Measurements from ENCODE around the gene RNLS. TPM values are rescaled to one million over a fixed set of nuclear protein-coding genes. Genes with fewer than 3 reads are reported as not detected.

Gene RNLS
- total RNA-seq (2012; rRNA removed) (4.2 and 7.0 TPM in 2 replicates), polyA plus RNA-seq (2012; rRNA removed) (4.0 and 4.5 TPM in 2 replicates), Bru-seq, nascent RNA (percentile 33 among the genes with signal in this experiment), BruChase-seq, experiment 1, labeled RNA remaining after a 6-hour chase (percentile 24 among the genes with signal in this experiment), BruChase-seq, experiment 2, labeled RNA remaining after a 2-hour chase (percentile 31 among the genes with signal in this experiment)
- polyA plus RNA-seq (2012; cell fraction: cytosol; rRNA removed): 3.2 and 4.8 TPM in 2 replicates
- 2.0 TPM in 2 replicates for polyA plus RNA-seq (2012; cell fraction: nucleus; rRNA removed; ENCODE audit: low replicate concordance)
- long read RNA-seq: 0 reads

DNA sequence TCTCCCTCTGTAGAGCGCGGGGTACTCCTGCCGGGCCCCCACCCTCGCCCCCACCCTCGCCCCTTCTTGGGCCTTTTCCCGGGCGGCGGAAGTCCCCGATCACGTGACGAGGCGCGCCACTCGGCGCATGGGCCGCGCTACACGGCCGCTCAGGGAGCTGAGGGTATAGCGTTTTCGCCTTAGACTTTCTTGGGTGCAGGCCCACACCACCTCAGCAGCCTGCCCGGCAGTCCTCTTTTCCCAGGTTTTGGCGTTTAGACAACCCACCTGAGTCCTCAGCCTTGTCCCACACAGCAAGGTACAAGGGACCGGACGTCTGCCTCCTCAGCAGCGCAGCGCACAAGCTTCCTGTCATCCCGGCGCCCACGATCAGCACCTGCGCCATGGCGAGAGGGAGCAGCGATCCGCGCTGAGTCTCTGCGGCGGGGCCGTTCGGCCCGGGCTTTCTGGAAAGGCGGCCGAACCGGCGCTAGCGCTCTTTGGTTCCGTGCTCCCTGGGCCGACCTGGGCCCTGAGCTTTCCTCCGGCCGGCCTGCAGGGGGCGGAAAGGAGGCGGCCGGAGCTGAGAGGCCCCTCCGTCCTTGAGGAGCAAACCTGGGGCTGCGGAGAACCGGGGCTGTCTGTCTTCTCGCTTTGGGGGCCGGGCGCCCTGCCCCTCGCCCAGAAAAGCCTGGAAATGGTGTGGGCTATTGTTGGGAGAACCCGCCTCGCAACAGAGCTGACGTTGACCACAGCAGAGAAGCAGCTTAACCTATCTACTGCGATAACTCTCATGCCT, at the start of gene RNLS:
Gene RNLS (minus strand): TSS at position 513 of the 778 bp plus-strand sequence.
- ChIA-PET POLR2A (ENCODE audit: unreplicated experiment) (interaction anchor here (0.6 to 1.1 kb wide), 3 partner anchors 9 to 250 kb away, joined by 3 to 6 read pairs (median 4); no protein-coding TSS in a partner anchor), CTCF (interaction anchor here (0.6 to 1.9 kb wide), 15 partner anchors 10 to 227 kb away, joined by 3 to 13 read pairs (median 4); no protein-coding TSS in a partner anchor)
- H2AK9ac ChIP-seq (replicated peaks; ENCODE audit: low read depth, low read length, poor library complexity): peak within 1 kb of the TSS; percentile 81
- peak within 1 kb of the TSS; percentile 59 for H3K4me3 ChIP-seq (ENCODE audit: insufficient read depth, low read depth, low read length)
- H3K4me2 ChIP-seq (ENCODE audit: low read depth, low read length): peak within 1 kb of the TSS; percentile 89
- peak within 1 kb of the TSS; percentile 47; the same call in 1 of the 2 replicates for H2BK20ac ChIP-seq (ENCODE audit: low read depth, low read length)
- in situ Hi-C loops (cut with MboI; ENCODE audit: low sequenced_read_pairs): no loop called here
- intact Hi-C loops (cut with micrococcal nuclease): loop anchor here (5.0 kb wide), 1 partner anchor 229 kb away; no protein-coding TSS in a partner anchor
- H4K5ac ChIP-seq (ENCODE audit: low read depth, low read length): peak within 1 kb of the TSS; percentile 78
- peak within 1 kb of the TSS; percentile 46 for H3K27ac ChIP-seq (ENCODE audit: insufficient read depth, low read length)
- H2BK5ac ChIP-seq (ENCODE audit: low read depth, low read length, poor library complexity, severe bottlenecking): no peak within 1 kb of the TSS
- peak; percentile 96 for ATAC-seq (ENCODE audit: low read depth)
- no peaks in the 10 kb centered on the region for H3K27me3 ChIP-seq (ENCODE audit: control insufficient read depth, insufficient read depth, low read length)
- no peak within 1 kb of the TSS for H2AK5ac ChIP-seq (ENCODE audit: low read depth, low read length)
- peak within 1 kb of the TSS; percentile 92 for H3K4ac ChIP-seq (ENCODE audit: low read depth, low read length)
- no TSS peak for BruUV-seq (replicated peaks)
- H4K91ac ChIP-seq (ENCODE audit: insufficient read depth, low read depth, low read length): peak within 1 kb of the TSS; percentile 88
- H3K9me3 ChIP-seq (ENCODE audit: control insufficient read depth, insufficient read depth, low read length): no peaks in the 10 kb centered on the region
- peak within 1 kb of the TSS; percentile 76; the same call in 1 of the 2 replicates for H3K23ac ChIP-seq (ENCODE audit: low read depth, low read length)
- DNase-seq: peak; percentile 15
- dilution Hi-C loops (cut with HindIII; ENCODE audit: low sequenced_read_pairs, unreplicated experiment): no loop called here
- H2BK15ac ChIP-seq (ENCODE audit: low read depth, low read length): peak within 1 kb of the TSS; percentile 36; the same call in 1 of the 3 replicates
- H2BK120ac ChIP-seq (ENCODE audit: low read depth, low read length): peak within 1 kb of the TSS; percentile 84
- H3K56ac ChIP-seq (ENCODE audit: extremely low read depth, insufficient read depth, low read length): no peak within 1 kb of the TSS
- H3K14ac ChIP-seq (replicated peaks; ENCODE audit: low read depth, low read length): peak within 1 kb of the TSS; percentile 86
- WGBS, 2 experiments (ENCODE audit: extremely low coverage in 2 of 2, insufficient read length in 1 of 2): 10% methylated on average over 12 of the region's 63 CpGs; no CpG with 5 or more reads in 1 of the 2 experiments
- H4K20me1 ChIP-seq (ENCODE audit: insufficient read depth, low read length): no peaks in the 10 kb centered on the region
- no peaks in the 10 kb centered on the region for H3K79me1 ChIP-seq (ENCODE audit: low read depth in 1 of 2, low read length in 2 of 2)
- 0 out of 2 replicates have a peak, but pooled peaks cover 2% of the 10 kb centered on the region for H3K9me1 ChIP-seq (ENCODE audit: insufficient read depth, low read length)
- peak within 1 kb of the TSS; percentile 99 for H2AFZ ChIP-seq (replicated peaks; ENCODE audit: low read length, poor library complexity)
- H3K9ac ChIP-seq (ENCODE audit: low read depth, low read length): peak within 1 kb of the TSS; percentile 46
- H3K18ac ChIP-seq (ENCODE audit: low read depth, low read length): peak within 1 kb of the TSS; percentile 54; the same call in 1 of the 2 replicates
- H4K8ac ChIP-seq (ENCODE audit: low read depth in 2 of 2, low read length in 2 of 2): peak within 1 kb of the TSS; percentile 93 to 97
- no peaks in the 10 kb centered on the region for H3K36me3 ChIP-seq (ENCODE audit: control insufficient read depth, insufficient read depth, low read length)
- H3K4me1 ChIP-seq (ENCODE audit: control insufficient read depth, insufficient read depth, low read length): no peaks in the 10 kb centered on the region
- TF ChIP-seq, protein P1, sequence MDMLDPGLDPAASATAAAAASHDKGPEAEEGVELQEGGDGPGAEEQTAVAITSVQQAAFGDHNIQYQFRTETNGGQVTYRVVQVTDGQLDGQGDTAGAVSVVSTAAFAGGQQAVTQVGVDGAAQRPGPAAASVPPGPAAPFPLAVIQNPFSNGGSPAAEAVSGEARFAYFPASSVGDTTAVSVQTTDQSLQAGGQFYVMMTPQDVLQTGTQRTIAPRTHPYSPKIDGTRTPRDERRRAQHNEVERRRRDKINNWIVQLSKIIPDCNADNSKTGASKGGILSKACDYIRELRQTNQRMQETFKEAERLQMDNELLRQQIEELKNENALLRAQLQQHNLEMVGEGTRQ (IDR thresholded peaks at IDR 0.05; ENCODE audit: low read depth, low read length): peak; percentile 68
- no peak for TF ChIP-seq CEBPB (IDR thresholded peaks at IDR 0.05; ENCODE audit: low read depth, low read length)
- no peak for TF ChIP-seq BHLHE40 (IDR thresholded peaks at IDR 0.05; ENCODE audit: low read depth, low read length)
- TF ChIP-seq MXI1 (IDR thresholded peaks at IDR 0.05; ENCODE audit: borderline replicate concordance, low read depth, low read length): no peak
- TF ChIP-seq FOS (IDR thresholded peaks at IDR 0.05; ENCODE audit: low read depth, low read length): no peak
- no peak for TF ChIP-seq RCOR1 (IDR thresholded peaks at IDR 0.05; ENCODE audit: insufficient replicate concordance, low read length)
- TF ChIP-seq RAD21 (IDR thresholded peaks at IDR 0.05; ENCODE audit: low read length): peak; percentile 31; the same call in 1 of the 2 replicates
- TF ChIP-seq MAZ (IDR thresholded peaks at IDR 0.05; ENCODE audit: borderline replicate concordance, low read depth, low read length): no peak; the same call in 1 of the 2 replicates
- TF ChIP-seq, protein P2, sequence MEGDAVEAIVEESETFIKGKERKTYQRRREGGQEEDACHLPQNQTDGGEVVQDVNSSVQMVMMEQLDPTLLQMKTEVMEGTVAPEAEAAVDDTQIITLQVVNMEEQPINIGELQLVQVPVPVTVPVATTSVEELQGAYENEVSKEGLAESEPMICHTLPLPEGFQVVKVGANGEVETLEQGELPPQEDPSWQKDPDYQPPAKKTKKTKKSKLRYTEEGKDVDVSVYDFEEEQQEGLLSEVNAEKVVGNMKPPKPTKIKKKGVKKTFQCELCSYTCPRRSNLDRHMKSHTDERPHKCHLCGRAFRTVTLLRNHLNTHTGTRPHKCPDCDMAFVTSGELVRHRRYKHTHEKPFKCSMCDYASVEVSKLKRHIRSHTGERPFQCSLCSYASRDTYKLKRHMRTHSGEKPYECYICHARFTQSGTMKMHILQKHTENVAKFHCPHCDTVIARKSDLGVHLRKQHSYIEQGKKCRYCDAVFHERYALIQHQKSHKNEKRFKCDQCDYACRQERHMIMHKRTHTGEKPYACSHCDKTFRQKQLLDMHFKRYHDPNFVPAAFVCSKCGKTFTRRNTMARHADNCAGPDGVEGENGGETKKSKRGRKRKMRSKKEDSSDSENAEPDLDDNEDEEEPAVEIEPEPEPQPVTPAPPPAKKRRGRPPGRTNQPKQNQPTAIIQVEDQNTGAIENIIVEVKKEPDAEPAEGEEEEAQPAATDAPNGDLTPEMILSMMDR (conservative IDR thresholded peaks at IDR 0.05; ENCODE audit: low read depth, low read length): peak; percentile 55
- TF ChIP-seq, protein P3, sequence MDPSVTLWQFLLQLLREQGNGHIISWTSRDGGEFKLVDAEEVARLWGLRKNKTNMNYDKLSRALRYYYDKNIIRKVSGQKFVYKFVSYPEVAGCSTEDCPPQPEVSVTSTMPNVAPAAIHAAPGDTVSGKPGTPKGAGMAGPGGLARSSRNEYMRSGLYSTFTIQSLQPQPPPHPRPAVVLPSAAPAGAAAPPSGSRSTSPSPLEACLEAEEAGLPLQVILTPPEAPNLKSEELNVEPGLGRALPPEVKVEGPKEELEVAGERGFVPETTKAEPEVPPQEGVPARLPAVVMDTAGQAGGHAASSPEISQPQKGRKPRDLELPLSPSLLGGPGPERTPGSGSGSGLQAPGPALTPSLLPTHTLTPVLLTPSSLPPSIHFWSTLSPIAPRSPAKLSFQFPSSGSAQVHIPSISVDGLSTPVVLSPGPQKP (IDR thresholded peaks at IDR 0.05; ENCODE audit: borderline replicate concordance, low read depth, low read length): no peak
- TF ChIP-seq POLR2A (IDR thresholded peaks at IDR 0.05; ENCODE audit: low read depth, low read length): no peak

All from IMR-90 (cell line).